ENCODE data around the gene TBC1D10A.

The TBC1D10A gene

GRCh38 chr22:30306627-30307011 lies 20.1 kb downstream of the TBC1D10A start:
- FAIRE-seq (no peak), DNase-seq (ENCODE audit: insufficient read length, low spot score) (no peak)
- TF ChIP-seq, protein P1, sequence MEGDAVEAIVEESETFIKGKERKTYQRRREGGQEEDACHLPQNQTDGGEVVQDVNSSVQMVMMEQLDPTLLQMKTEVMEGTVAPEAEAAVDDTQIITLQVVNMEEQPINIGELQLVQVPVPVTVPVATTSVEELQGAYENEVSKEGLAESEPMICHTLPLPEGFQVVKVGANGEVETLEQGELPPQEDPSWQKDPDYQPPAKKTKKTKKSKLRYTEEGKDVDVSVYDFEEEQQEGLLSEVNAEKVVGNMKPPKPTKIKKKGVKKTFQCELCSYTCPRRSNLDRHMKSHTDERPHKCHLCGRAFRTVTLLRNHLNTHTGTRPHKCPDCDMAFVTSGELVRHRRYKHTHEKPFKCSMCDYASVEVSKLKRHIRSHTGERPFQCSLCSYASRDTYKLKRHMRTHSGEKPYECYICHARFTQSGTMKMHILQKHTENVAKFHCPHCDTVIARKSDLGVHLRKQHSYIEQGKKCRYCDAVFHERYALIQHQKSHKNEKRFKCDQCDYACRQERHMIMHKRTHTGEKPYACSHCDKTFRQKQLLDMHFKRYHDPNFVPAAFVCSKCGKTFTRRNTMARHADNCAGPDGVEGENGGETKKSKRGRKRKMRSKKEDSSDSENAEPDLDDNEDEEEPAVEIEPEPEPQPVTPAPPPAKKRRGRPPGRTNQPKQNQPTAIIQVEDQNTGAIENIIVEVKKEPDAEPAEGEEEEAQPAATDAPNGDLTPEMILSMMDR (IDR thresholded peaks at IDR 0.05; ENCODE audit: insufficient read depth, missing control alignments), result no peak

DNA sequence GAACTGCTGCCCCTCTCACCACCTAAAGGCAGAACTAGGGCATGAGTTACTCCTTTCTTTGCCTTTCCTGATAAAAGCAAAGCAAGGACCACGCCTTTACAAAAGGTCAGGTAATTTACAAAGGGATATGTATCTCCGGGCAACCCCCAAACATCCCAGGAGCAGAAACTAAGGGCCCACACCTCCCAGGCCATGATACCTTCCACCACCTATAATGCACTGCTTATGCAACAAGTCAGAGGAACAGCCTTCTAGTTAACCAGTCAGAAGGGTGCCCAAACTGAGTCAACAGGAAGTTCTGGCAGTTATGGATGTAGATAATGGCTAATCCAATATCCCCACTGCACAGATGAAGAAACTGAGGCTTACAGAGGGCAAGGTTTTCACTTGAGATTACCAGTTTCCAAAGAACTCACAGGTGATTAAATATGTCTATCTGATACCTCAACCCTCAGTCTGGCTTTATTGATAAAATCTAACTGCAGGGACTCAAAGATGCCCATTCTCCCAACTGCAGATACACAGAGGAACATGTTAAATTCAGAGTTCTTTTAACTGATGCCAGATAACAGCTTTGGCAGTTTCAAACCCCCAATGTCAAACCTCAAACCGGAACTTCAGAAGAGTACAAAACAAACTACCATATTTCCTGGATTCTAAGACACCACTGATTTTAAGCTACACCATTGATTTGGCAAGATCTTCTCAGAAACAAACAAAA lies 20.7 kb downstream of the TBC1D10A start:
- FAIRE-seq (no peak), DNase-seq (ENCODE audit: insufficient read length, low spot score) (no peak)
- TF ChIP-seq, protein P1 (IDR thresholded peaks at IDR 0.05; ENCODE audit: insufficient read depth, missing control alignments), result no peak

DNA sequence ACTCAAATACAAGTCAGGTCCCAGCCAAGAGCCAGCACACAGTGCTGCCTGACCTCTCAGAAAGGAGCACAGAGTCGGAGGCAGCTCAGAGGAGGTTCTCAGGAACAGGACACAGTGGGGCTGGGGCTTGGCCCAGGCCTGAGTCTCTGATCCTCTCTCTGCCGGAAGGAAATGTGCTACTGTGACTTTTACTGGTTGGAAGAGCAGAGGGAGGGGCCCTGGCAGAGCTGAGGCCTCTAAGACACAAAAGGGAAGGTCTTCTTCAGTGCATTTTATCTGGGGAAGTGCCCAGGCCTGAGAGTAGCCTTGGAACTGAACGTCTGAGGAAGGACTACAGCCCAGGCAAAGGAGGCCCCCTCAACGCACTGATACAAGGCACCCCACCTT lies 21.2 kb downstream of the TBC1D10A start:
- no peak for DNase-seq (ENCODE audit: insufficient read length, low spot score)
- TF ChIP-seq, protein P1 (IDR thresholded peaks at IDR 0.05; ENCODE audit: insufficient read depth, missing control alignments), result no peak
- FAIRE-seq, result no peak

GRCh38 chr22:30304495-30305244 lies 22.1 kb downstream of the TBC1D10A start:
- TF ChIP-seq, protein P1 (IDR thresholded peaks at IDR 0.05; ENCODE audit: insufficient read depth, missing control alignments), result no peak
- DNase-seq (ENCODE audit: insufficient read length, low spot score), result no peak
- no peak for FAIRE-seq

- FAIRE-seq (no peak), DNase-seq (ENCODE audit: insufficient read length, low spot score) (no peak)
- TF ChIP-seq, protein P1 (IDR thresholded peaks at IDR 0.05; ENCODE audit: insufficient read depth, missing control alignments), result no peak
Observed at GRCh38 chr22:30302810-30303138, 24.0 kb downstream of the TBC1D10A start.

- TF ChIP-seq, protein P1 (IDR thresholded peaks at IDR 0.05; ENCODE audit: insufficient read depth, missing control alignments), result no peak
- FAIRE-seq (no peak), DNase-seq (ENCODE audit: insufficient read length, low spot score) (no peak)
Observed at GRCh38 chr22:30301995-30302809, 24.5 kb downstream of the TBC1D10A start.

All from D721Med (cell line).